Measurements from ENCODE around the gene LBP.

DNA sequence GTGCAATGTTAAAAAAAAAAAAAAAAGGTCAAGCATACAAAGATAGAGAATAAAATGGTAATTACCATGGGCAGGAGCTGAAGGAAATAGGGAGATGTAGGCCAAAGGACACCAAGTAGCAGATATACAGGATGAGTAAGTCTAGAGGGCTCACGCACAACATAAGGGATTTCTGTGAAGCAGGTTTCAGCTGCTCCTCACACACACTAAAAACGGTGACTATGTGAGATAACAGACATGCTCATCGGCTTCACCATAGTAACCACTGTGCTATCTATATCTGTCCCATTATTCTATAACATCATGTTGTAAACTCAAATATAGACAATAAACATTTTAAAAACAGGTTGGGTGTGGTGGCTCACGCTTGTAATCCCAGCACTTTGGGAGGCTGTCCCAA is 77.3 kb downstream of the LBP start:
- TF ChIP-seq, protein P1, sequence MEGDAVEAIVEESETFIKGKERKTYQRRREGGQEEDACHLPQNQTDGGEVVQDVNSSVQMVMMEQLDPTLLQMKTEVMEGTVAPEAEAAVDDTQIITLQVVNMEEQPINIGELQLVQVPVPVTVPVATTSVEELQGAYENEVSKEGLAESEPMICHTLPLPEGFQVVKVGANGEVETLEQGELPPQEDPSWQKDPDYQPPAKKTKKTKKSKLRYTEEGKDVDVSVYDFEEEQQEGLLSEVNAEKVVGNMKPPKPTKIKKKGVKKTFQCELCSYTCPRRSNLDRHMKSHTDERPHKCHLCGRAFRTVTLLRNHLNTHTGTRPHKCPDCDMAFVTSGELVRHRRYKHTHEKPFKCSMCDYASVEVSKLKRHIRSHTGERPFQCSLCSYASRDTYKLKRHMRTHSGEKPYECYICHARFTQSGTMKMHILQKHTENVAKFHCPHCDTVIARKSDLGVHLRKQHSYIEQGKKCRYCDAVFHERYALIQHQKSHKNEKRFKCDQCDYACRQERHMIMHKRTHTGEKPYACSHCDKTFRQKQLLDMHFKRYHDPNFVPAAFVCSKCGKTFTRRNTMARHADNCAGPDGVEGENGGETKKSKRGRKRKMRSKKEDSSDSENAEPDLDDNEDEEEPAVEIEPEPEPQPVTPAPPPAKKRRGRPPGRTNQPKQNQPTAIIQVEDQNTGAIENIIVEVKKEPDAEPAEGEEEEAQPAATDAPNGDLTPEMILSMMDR (IDR thresholded peaks at IDR 0.05; ENCODE audit: poor library complexity, severe bottlenecking) = no peak
- no peak for TF ChIP-seq EP300 (conservative IDR thresholded peaks at IDR 0.05; ENCODE audit: poor library complexity, severe bottlenecking)
- no peak for TF ChIP-seq EZH2 (IDR thresholded peaks at IDR 0.05; ENCODE audit: borderline replicate concordance, insufficient read depth, low read length, poor library complexity, severe bottlenecking)
- no peak for TF ChIP-seq SMC3 (conservative IDR thresholded peaks at IDR 0.05; ENCODE audit: poor library complexity)
- TF ChIP-seq POLR2AphosphoS5 (IDR thresholded peaks at IDR 0.05) = no peak
- TF ChIP-seq, protein P2, sequence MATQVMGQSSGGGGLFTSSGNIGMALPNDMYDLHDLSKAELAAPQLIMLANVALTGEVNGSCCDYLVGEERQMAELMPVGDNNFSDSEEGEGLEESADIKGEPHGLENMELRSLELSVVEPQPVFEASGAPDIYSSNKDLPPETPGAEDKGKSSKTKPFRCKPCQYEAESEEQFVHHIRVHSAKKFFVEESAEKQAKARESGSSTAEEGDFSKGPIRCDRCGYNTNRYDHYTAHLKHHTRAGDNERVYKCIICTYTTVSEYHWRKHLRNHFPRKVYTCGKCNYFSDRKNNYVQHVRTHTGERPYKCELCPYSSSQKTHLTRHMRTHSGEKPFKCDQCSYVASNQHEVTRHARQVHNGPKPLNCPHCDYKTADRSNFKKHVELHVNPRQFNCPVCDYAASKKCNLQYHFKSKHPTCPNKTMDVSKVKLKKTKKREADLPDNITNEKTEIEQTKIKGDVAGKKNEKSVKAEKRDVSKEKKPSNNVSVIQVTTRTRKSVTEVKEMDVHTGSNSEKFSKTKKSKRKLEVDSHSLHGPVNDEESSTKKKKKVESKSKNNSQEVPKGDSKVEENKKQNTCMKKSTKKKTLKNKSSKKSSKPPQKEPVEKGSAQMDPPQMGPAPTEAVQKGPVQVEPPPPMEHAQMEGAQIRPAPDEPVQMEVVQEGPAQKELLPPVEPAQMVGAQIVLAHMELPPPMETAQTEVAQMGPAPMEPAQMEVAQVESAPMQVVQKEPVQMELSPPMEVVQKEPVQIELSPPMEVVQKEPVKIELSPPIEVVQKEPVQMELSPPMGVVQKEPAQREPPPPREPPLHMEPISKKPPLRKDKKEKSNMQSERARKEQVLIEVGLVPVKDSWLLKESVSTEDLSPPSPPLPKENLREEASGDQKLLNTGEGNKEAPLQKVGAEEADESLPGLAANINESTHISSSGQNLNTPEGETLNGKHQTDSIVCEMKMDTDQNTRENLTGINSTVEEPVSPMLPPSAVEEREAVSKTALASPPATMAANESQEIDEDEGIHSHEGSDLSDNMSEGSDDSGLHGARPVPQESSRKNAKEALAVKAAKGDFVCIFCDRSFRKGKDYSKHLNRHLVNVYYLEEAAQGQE (IDR thresholded peaks at IDR 0.05; ENCODE audit: borderline replicate concordance) = no peak

Measured in neural cell (in vitro differentiated cells).